Esophagus squamous epithelium (tissue), 4 donors: ENCODE measurements around the gene CPSF3.

Experiments
- POLR2A ChIP-seq, 4 donors: fragments of 450-650 bp; IDR thresholded peaks; one replicate each; pipeline ENCODE4 v1.6.1; 2017; ENCODE audit warnings: antibody characterized with exemption in 4 of 4, mild to moderate bottlenecking in 4 of 4, moderate library complexity in 3 of 4
- TF ChIP-seq, protein P1 (sequence below), 6 experiments: fragments of 450-650 bp in 4 of 6; fragments of 200-600 bp in 2 of 6; sonication (generic) in 2 of 6; IDR thresholded peaks; one replicate each; pipeline ENCODE4 v1.5.1; 2016 to 2019; ENCODE audit warnings: antibody characterized with exemption in 6 of 6, mild to moderate bottlenecking in 4 of 6, moderate library complexity in 4 of 6

DNA sequence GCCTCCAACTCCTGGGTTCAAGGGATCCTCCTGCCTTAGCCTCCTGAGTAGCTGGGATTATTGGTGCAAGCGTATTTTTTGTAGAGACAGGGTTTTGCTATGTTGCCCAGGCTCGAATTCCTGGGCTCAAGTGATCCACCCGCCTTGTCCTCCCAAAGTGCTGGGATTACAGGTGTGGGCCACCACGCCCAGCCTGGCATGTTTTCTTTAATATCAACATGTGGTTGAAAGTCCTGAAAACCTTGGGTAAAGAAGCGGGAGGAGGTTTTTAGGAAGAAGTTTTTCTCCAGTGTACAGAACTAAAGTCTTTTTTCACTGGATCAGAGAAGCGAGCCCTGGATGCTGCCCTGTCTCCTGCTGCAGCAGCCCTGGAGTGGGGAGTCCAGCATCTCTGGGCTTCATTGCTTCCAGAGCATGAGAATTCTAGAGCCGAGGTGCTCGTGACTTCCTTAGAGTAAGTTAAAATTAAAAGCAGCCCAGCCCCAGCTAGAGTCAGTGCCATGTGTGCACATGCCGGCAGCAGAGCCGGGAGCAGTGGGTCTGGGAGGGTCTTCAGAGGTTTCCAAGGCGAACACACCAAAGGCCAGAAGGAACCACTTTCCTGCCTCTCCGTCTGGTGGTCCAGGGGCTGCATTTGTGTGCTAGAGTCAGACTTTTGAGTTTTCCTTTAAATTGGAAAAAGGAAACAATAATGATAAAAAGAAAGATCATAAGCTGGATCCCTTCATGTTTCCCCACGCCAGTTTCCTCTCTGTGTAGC is 31.3 kb upstream of the CPSF3 start:
- TF ChIP-seq, protein P1, sequence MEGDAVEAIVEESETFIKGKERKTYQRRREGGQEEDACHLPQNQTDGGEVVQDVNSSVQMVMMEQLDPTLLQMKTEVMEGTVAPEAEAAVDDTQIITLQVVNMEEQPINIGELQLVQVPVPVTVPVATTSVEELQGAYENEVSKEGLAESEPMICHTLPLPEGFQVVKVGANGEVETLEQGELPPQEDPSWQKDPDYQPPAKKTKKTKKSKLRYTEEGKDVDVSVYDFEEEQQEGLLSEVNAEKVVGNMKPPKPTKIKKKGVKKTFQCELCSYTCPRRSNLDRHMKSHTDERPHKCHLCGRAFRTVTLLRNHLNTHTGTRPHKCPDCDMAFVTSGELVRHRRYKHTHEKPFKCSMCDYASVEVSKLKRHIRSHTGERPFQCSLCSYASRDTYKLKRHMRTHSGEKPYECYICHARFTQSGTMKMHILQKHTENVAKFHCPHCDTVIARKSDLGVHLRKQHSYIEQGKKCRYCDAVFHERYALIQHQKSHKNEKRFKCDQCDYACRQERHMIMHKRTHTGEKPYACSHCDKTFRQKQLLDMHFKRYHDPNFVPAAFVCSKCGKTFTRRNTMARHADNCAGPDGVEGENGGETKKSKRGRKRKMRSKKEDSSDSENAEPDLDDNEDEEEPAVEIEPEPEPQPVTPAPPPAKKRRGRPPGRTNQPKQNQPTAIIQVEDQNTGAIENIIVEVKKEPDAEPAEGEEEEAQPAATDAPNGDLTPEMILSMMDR (IDR thresholded peaks at IDR 0.05): no peak
- TF ChIP-seq POLR2A (IDR thresholded peaks at IDR 0.05): no peak
